GM19324 (cell line): Measurements from ENCODE around the gene DMD.

Source experiments
- ATAC-seq: cut with Tn5 transposase; IDR thresholded peaks from one replicate; pipeline ENCODE4 v1.9.1; 2021; ENCODE audit warnings: mild to moderate bottlenecking, moderate library complexity; ENCODE audit not compliant: unreplicated experiment, low FRiP score

DMD gene

DNA sequence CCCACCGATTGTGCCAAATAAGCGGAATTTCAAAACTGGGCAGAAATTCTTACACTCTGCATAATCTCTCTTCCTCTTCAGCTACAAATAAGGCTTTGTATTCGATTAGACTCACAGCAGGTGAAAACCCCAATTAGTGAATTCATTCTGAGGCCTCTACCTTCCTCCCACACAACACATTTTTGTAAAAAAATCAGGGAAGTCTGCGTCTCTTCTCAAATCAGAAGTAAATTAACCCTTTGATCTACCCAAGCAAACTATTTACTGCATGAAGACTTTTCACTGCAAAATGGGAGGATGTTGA lies 1938.9 kb downstream of the DMD start:
- ATAC-seq, result no peak

GRCh38 chrX:31271615-31272471 lies 1939.5 kb downstream of the DMD start:
- no peak for ATAC-seq

DNA sequence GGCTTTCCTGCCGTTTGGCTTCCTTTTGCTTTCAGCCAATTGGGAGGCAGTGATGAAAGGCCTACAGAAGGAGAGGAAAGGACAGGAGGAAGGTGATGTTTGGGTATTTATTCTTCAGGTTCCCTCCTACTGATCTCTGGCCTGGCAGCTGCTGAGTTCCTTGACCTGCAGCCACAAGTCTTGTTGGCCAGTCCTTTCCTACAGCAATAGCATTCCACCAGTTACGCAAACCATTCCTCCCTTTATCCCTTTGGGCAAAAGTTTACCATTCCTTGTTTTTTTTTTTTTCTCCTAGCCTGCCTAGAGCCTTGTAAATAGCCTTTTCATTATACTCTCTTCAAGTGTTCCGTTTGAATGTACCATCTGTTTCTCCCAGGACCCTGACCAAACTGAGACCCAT lies 1941.4 kb downstream of the DMD start:
- ATAC-seq, result no peak

DNA sequence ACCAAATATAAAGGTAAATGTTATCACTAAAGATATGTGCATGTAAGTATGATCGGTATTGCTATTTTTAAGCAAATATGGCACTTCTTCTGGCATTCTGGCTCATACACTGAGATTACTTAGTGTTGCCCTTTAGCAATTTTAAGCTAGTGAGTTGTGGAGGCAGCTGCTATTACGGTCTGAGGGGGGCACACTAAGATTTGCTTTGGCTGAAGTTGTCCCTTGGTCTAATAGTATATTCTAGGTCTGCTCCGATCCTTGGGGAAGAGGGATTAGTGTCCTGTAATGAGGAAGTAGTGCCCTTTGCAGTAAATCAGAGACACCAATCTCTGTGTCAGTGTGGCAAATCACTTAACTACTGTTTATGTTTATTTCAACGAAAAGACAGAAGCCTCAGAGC lies 1943.0 kb downstream of the DMD start:
- no peak for ATAC-seq

- ATAC-seq, result peak; percentile 85
These were observed 1944.9 kb downstream of the DMD start for GRCh38 chrX:31266203-31267076.

DNA sequence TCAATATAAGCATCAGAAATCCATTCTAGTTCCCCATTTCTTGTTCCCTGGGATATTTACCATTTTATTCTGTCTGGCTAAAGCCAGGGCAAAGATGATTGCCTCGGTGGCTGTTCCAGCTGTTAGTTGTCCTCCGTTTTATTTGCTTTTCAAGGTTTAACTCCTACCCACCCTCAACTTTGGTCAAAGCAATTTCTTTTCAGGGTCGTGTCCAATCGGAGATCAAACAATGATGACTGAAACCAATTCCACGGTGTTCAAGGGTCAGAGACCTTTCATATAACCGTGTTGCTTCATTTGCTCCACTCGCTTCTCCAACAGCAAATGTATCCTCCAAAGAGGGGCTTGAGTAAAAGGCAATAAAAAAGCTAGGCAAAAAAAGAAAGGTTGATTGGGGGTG lies 1946.0 kb downstream of the DMD start:
- no peak for ATAC-seq

DNA sequence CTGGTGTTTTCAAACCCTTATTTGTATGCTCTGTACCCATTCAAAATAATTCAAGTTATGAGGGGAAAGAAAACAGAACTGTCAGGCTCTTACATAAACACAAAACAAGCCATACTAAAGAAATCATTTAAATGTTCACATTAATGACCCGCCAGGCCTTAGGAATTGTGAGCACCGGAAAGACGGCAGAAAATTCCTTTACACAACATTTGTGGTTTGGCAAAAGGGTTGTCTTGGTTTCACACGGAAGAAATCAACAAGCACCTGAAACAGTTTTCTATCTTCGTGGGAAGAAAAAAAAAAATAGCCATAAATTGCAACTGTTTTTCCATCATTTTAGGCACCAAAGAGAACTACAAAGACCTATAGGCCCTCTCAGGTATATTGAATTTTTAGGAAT lies 1951.0 kb downstream of the DMD start:
- no peak for ATAC-seq

DNA sequence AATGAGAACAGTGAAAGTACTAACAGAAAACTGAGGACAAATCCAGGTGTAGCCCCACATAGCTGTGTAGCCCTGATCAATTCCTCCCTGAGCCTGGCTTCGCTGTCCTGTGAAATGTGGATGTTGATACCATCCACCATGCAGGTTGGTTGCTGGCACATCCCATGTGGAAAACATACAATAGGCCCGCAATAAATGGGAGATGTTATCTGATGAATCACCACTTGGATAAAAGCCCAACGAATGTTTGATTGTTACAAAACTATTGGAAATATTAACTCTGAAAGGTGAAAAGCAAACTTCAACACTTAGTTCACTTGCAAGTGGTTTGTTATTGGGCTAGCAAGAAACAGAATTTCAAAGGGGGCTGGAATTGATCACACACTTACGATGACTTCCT lies 1953.2 kb downstream of the DMD start:
- no peak for ATAC-seq

DNA sequence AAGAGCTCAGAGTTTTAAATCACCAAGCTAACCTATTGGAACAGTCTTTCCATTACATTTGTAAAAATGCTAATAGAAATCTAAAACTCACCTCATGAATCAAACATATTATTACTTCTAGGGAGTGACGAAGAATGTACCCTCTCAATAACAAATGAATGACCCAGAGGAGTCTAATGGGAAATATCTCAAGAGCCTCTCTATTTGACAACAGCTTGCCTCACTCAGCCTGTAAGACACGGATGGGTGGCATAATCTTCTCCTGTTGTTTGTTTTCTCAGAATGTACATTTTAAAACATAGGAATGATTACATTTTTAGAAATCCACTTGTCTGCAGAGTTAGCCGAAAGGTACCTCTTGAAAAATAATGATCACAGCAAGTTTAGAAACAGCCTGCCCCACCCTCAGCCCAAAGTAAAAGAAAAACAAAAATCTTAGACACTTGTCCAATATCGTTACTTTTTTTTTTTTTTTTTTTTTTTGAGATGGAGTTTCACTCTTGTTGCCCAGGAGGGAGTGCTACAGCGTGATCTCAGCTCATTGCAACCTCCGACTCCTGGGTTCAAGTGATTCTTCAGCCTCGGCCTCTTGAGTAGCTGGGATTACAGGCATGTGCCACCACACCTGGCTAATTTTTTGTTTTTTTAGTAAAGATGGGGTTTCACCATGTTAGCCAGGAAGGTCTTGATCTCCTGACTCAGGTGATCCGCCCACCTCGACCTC lies 1955.9 kb downstream of the DMD start:
- no peak for ATAC-seq

DNA sequence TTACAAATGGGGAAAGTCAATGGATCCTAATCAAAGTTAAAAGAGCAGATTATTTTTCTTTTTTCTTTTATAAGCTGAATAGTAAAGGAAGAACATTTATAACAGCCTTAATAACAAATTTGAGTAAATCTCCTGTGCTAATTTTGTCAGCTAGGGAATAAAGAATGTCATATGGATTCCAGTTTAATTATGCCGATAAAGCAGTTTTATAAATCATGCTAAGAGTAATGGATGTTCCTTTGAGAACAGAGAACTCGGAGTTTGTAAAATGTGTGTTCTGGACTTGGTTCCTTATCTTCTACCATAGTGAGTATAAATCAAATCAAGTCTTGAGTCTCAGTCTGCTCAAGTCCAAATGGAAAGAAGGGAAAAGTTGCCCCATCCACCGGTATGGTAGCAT lies 1959.2 kb downstream of the DMD start:
- ATAC-seq, result no peak

DNA sequence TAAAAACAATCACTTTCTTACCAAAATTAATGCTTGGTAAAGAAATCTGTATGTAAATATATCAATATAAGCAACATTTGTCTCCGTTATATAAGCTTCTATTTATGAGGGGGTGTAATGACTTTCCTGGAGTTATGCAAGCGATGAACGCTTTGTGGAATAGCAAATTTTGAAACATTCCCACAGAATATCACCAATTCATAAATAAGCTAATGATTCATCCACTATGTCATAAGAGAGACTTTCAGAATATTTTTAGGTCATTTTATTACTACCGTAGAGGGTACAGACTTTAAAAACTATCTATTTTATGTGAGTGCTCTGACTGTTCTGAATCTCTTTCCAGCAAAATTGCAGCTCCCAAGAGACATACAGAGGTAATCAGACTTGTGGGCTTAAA lies 1960.0 kb downstream of the DMD start:
- no peak for ATAC-seq

DNA sequence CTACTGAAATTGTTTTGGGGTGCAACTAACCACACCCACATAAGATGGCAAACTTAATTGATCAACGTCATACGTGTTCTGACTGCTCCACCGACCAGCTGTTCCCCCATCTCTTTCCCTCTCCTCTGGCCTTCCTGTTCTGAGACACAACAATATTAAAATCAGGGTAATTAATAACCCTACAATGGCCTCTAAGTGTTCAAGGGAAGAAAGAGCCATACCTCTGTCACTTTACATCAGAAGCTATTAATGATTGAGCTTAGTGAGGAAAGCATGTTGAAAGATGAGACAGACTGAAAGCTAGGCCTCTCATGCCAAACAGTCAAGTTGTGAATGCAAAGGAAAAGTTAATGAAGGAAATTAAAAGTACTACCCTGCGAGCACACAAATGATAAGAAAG lies 1965.6 kb downstream of the DMD start:
- ATAC-seq, result peak; percentile 82

DNA sequence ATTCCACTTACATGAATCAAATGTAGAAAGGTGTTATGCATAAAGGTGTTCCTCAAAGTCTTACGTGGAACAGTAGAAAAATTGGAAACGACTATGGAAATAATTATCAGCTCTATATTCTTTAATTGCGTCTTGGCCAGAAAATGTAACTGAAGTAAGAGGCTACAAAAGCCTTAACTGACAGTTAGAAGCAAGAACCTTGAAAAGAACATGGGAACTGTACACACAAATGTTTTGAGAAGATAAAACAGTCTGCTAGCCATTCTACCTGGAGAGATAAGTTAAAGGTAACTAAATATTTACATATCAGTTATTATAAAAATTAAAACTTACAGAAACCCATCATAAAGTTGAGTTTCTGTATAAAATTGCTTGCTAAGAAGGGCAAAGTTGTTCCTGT lies 1967.5 kb downstream of the DMD start:
- ATAC-seq, result no peak

- ATAC-seq, result no peak
These were observed 1970.4 kb downstream of the DMD start for GRCh38 chrX:31240982-31241381.

DNA sequence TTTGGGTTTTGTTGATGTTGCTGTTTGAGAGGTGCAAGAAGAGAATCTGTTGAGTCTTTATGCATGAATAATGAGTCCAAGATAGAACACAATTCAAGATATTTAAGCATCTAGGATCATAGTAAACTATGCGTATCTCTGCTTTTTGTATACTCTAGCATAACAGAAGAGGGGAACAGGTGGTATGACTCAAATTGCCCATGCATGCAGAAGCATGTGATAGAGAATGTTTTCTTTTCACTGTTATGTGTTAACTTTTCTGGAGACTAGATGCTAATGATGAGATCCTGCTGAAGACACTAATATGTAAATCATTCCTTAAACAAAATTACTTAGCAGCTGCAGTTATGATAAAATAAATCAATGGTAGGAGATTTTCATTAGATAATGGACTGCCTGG lies 1974.2 kb downstream of the DMD start:
- no peak for ATAC-seq

DNA sequence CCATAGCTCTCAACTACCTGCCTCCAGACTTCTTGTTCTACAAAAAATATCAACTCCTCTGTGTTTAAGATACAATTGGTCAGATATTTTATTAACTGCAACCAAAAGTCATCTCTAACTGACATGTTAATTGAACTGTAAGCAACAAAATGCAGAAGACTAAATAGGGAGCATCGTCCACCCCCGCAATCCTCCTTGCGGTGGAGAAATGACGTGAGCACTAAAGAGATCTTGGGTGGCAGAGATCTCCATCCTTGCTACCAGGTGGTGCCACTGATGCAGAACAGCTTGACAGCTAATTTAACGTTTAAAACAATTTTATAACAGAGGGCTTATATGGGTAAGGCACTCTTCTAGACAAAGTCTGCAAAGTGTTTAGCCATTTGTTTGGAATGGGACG lies 1975.1 kb downstream of the DMD start:
- no peak for ATAC-seq

GRCh38 chrX:31233941-31234496 lies 1977.3 kb downstream of the DMD start:
- no peak for ATAC-seq

- ATAC-seq, result no peak
These were observed 1978.8 kb downstream of the DMD start for GRCh38 chrX:31232506-31232905.

DNA sequence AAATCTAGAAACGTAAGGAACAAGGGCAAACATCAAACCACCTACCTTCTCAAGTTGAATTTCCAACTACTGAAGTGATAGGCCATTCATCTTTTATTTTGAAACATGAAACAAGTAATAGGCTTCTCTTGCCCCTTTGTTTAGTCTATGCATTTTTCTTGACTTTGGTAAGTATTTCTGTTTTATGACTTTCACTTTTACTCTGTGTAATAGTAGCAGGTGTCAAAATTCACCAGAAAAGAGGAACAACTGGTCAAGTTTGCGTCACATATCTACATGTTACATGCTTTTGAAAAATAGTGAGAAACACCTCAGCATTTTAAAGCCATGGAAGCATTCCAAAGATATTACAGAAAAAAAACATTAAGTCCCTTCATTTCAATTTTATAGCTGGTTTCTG lies 1982.4 kb downstream of the DMD start:
- peak; percentile 85 for ATAC-seq

DNA sequence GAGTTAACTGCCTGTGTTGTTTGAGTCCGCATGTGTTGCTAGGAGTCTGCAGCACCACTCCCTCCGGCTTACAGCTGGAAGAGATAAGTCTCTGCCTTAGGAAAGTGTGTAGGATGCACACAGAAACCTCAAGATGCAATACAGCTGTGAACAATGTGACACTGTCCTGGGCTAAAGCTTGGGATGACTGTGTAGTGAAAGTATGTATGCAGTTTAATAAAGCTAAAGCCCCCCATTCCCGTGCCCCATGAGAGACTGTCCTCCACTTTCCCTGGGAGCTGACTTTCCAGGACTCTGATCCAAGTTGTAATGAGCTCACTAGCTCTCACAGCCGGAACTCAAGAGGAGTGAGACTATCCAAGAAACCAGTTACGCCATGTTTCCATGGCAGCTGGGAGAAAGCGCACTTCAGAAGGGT lies 1982.9 kb downstream of the DMD start:
- no peak for ATAC-seq

GRCh38 chrX:31227250-31227649 lies 1984.1 kb downstream of the DMD start:
- no peak for ATAC-seq
